ENCODE measurements around the gene CDC6. TPM values are rescaled to one million over a fixed set of nuclear protein-coding genes. Genes with fewer than 3 reads are reported as not detected.

CDC6 gene
- total RNA-seq, 1 donor from 2014 or later = 1.4 TPM

DNA sequence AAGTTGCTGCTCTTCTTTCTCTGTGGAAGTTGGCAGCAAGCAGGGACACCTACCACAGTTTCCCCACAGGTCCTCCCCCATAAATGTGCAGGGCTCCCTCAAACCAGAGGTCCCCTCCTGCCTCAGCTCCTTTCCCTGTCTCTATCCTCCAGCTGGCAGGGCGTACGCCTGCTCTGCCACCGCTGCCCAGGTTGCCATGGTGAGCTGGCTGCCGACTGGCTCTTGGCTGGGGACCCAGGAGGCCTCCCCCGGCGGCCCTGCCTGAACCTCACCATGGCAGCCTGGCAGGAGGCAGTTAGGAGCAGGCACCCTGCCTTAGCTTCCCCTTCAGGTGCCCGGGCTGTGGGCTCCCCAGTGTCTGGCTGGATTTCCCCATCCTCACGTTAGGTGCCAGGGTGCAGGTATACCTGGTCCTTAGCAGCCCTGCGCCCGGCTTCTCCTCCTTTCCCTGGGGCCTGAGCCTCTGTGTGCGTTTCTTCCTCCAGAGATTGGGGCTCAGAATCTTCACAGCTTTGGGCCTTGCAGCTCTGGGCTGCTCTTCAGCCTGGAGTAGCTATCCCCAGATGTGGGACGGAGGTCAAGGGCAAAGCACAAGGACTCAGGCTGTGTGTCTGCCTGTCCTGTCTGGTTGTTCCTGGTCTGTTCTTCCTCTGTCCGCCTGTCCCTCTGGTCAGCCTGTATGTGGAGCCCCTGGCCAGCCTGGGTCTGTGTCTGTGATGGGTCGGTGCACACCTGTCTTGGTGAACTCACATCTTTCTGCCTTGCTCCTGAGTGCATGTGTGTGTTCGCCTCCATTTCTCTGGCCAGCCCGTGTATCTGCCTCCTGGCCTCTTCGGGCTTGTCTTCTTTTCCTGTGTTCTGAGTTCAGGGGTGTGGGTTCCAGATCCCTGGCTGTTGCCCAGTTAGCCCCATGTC is 61.1 kb downstream of the CDC6 start:
- TF ChIP-seq, protein P1, sequence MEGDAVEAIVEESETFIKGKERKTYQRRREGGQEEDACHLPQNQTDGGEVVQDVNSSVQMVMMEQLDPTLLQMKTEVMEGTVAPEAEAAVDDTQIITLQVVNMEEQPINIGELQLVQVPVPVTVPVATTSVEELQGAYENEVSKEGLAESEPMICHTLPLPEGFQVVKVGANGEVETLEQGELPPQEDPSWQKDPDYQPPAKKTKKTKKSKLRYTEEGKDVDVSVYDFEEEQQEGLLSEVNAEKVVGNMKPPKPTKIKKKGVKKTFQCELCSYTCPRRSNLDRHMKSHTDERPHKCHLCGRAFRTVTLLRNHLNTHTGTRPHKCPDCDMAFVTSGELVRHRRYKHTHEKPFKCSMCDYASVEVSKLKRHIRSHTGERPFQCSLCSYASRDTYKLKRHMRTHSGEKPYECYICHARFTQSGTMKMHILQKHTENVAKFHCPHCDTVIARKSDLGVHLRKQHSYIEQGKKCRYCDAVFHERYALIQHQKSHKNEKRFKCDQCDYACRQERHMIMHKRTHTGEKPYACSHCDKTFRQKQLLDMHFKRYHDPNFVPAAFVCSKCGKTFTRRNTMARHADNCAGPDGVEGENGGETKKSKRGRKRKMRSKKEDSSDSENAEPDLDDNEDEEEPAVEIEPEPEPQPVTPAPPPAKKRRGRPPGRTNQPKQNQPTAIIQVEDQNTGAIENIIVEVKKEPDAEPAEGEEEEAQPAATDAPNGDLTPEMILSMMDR (IDR thresholded peaks at IDR 0.05) = no peak
- intact Hi-C loops (cut with DNase I) = no loop called here
- Histone ChIP-seq H3K9me3 (no peaks in the 10 kb centered on the region), H3K27ac (peak overlapping the region; percentile 55), H3K4me1 (peaks cover 68% of the 10 kb centered on the region), H3K27me3 (no peaks in the 10 kb centered on the region), H3K4me3 (no peak overlapping the region), H3K36me3 (peaks cover 45% of the 10 kb centered on the region)
- DNase-seq = peak; percentile 82
- no peak for ATAC-seq

DNA sequence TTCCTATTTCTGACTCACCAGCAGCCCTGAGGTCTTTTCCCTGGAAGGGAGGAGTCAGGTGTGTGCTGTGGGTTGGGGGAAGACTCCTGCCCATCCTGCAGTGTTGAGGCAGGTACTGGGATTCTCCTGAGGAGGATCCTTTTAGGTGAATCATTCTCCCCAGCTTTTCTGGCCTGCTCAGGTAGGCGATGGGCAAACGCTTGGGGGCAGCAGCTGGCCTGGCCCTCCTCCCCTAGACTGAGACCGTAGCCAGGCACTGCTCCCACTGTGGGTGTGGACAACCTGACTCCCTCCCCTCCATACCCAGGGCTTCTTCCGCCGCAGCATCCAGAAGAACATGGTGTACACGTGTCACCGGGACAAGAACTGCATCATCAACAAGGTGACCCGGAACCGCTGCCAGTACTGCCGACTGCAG is 61.8 kb downstream of the CDC6 start:
- ATAC-seq (peak; percentile 2), DNase-seq (no peak)
- intact Hi-C loops (cut with DNase I) = no loop called here
- Histone ChIP-seq H3K4me3 (no peak overlapping the region), H3K9me3 (no peaks in the 10 kb centered on the region), H3K27me3 (no peaks in the 10 kb centered on the region), H3K36me3 (peaks cover 52% of the 10 kb centered on the region), H3K4me1 (peaks cover 65% of the 10 kb centered on the region), H3K27ac (peak overlapping the region; percentile 40)
- TF ChIP-seq, protein P1 (IDR thresholded peaks at IDR 0.05) = no peak

DNA sequence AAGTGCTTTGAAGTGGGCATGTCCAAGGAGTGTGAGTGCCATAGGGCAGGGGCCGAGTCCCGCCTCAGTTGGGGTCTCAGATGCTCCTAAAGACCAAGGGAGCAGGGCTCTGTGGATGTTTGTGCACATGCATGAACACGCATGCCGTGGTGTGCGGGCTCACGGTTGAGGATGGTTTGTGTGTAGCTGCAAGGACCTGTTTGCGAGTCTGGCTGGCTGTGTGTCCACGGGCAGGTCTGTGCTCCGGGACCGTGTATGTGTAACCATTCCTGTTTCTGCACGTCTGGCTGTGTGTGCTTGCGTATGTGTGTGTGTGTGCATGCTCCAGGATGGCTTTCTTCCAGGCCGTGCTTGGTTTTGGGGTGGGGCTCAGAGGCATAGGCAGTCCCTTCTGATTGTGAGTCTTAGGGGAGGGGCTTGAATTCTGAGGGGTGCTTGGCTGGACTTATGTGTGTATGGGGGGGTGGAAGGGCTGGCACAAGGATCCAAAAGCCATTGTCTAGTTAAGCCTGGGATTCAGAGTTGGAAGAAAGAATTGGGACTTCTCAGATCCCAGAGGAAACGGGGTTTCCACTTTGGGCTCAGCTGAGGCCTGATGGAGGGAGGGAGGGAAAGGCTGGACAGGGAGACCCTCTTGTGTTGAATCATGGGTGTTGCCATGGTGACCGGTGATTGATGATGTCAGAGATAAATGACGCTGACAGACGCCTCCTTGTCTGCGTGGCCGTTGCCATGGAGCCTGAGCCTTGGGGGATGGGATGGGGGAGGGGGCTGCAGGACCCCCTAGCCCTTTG is 62.4 kb downstream of the CDC6 start:
- Histone ChIP-seq H3K36me3 (peaks cover 58% of the 10 kb centered on the region), H3K9me3 (no peaks in the 10 kb centered on the region), H3K27ac (peak overlapping the region; percentile 40), H3K4me3 (no peak overlapping the region), H3K27me3 (no peaks in the 10 kb centered on the region), H3K4me1 (peaks cover 65% of the 10 kb centered on the region)
- TF ChIP-seq, protein P1 (IDR thresholded peaks at IDR 0.05) = no peak
- ATAC-seq (no peak), DNase-seq (peak; percentile 74)
- intact Hi-C loops (cut with DNase I) = no loop called here

DNA sequence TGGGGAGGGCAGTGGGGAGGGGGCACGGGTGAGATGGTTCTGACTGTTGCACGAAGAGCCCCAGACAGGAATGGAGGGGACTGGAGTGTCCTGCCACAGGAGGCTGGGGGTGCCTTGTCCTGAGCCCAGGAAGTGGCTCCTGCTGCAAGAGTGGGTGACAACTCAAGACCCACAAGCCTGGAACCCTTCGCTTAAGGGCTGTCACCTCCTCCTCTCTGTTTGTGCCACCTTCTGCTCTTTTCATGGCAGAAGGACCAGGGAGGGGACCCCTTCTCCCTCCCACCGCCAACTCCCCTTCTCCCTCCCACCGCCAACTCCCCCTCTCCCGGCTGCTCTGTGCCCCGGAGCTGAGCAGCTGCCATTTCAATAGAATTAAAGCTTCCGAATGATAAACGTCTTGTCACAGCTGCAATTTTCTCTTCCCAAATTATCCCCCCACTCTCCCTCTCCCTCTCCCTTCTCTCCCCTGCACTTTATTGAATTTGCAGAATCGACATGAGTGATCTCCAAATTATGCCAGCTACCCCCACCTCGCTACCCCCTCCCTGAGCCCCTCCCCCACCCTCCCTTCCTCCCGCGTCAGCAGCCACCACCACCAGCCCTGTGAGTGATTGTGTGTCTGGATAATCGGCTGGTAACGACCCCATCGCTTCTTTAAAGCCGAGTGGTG is 63.1 kb downstream of the CDC6 start:
- ATAC-seq = no peak
- H3K27me3 ChIP-seq = no peaks in the 10 kb centered on the region
- intact Hi-C loops (cut with DNase I) = no loop called here
- peaks cover 65% of the 10 kb centered on the region for H3K36me3 ChIP-seq
- no peak overlapping the region for H3K27ac ChIP-seq
- DNase-seq = no peak
- TF ChIP-seq, protein P1 (IDR thresholded peaks at IDR 0.05) = no peak
- peaks cover 65% of the 10 kb centered on the region for H3K4me1 ChIP-seq
- H3K9me3 ChIP-seq = no peaks in the 10 kb centered on the region
- H3K4me3 ChIP-seq = no peak overlapping the region

DNA sequence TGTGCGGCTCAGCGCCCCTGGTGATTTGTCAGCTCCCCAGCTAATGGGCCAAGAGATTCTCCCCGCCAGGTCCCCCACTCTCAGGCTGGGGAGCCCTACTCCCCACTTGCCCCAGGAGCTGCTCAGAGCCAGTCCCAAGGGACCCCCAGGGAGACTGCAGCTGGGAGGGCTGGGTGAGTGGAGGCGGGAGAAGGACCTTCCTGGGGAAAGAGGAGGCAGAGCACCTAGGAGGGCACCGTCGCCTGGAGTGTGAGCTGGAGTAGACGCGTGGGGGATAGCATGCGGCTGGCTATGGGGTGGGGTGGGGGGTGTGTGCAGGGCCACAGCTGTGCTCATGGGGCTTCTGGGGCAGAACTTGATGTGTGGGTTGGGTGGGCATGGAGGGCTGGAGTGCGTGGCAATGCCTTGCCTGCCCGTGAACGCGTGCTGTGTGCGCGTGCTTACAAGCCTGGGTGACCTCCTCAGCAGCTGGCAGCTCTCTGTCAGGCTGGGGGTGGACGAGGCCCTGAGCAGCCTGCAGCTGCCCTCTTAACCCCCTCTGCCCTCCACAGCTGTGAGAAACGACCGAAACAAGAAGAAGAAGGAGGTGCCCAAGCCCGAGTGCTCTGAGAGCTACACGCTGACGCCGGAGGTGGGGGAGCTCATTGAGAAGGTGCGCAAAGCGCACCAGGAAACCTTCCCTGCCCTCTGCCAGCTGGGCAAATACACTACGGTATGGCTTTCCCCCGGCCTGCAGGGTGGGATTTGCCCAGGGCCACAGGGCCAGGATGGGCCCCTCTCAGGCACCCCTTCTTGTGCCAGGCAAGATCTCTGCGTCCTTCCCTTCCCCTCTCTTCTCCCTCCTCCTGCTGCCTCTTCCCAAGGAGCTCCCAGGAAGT is 63.9 kb downstream of the CDC6 start:
- Histone ChIP-seq H3K27me3 (no peaks in the 10 kb centered on the region), H3K36me3 (peaks cover 73% of the 10 kb centered on the region), H3K27ac (peak overlapping the region; percentile 24), H3K9me3 (no peaks in the 10 kb centered on the region), H3K4me1 (peaks cover 58% of the 10 kb centered on the region), H3K4me3 (no peak overlapping the region)
- TF ChIP-seq, protein P1 (IDR thresholded peaks at IDR 0.05) = no peak
- DNase-seq (no peak), ATAC-seq (no peak)
- intact Hi-C loops (cut with DNase I) = no loop called here
